Adipose tissue (tissue), 3 donors: Measurements from ENCODE around the gene GIT2. TPM values are rescaled to one million over a fixed set of nuclear protein-coding genes. Genes with fewer than 3 reads are reported as not detected.

Experiments used
- H3K27ac ChIP-seq: one replicate; pipeline ENCODE4 v1.5.1; 2013; ENCODE audit warnings: low read depth, low read length
- WGBS, 3 donors: extraction: QIAGEN DNeasy Blood & Tissue Kit; methylation state at CpG; one replicate each; pipeline ENCODE4 v1.1.7; 2013; 5-methylcytosine and 5-hydroxymethylcytosine counted together
- polyA plus RNA-seq, 3 donors: library from polyadenylated mRNA; stranded (reverse); fragments of 200-250 nt; gene quantifications; one replicate each; pipeline ENCODE4 v1.2.3, GENCODE V29; 2013
- donor health status: healthy with polysubstance abuse.
- donor health status: Bipolar disorder and iron deficiency.
- donor health status: healthy.

Gene GIT2
- polyA plus RNA-seq, 3 donors, result 13.9 to 15.4 (median 14.0) TPM

DNA sequence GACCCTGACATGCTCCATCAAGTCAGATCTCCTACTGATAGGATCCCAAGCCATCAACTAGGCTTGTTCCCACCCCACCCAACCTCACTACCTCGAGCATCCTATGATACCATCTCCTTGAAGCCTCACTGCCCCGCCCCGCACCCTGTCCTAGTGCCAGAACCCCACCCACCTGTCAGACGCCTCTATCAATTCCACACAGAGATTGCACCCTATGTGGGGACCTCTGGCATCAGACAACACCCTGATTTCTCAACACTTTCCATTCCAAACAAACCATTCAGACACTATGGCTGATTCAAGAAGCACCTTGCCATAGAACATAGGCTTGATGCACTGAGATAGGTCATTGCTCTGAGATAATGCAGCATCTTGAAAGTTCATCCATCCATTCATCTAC lies 112.7 kb downstream of the GIT2 start:
- no peak overlapping the region for H3K27ac ChIP-seq
- 63 to 74% (median 64%) methylated on average over 4 of the region's 4 CpGs for WGBS, 3 donors

DNA sequence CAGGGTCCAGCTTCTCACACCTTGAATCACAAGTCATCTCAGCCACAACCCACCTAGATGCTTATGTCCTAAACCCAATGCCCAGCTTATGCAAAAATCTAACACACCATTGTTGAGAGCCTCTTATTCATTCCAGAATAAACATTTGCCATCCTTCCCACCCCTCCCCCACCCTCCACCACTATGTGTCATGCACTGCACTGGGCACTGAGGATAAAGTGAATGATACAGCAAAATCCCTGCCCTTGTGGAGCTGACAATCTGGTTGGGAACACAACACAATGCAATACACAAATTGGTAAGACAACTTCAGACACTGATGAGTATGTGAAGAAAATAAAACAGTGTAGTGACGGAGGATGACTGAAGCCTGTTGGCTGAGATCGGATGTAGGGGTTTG lies 114.4 kb downstream of the GIT2 start:
- H3K27ac ChIP-seq, result no peak overlapping the region
- WGBS, 3 donors, result 83 to 94% (median 94%) methylated on average over 2 of the region's 2 CpGs

DNA sequence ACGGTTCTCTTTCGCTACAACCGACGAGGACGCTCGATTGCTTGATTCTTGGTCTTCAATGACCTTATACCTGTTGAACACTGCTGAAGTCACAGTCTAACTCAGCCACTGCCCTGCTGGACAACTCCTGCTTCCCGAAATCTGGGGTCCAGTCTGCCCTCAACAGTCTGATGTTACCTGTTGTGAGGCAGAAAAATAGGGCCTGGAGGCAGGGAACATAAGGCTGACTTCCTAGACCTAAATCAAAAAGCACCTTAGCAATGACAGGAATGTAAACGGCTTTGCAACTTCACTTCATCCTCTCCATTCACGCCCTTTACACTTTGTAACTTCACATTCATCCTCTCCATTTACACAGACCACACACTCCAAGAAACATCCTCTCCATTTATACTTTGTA lies 115.2 kb downstream of the GIT2 start:
- 6 to 16% (median 10%) methylated on average over 9 of the region's 9 CpGs for WGBS, 3 donors
- H3K27ac ChIP-seq, result no peak overlapping the region

GRCh38 chr12:109880043-109880931 lies 115.9 kb downstream of the GIT2 start, which contains the start of gene GLTP:
TSS of gene GLTP (minus strand) at chr12:109880541. CDS start at chr12:109880374, 167 bp downstream.
- H3K27ac ChIP-seq, result no peak within 1 kb of the TSS
- 0 to 1% (median 1%) methylated on average over 58 to 92 of the region's 92 CpGs for WGBS, 3 donors

Other genes with a start within 250 kb of the GIT2 start
- gene TRPV4, start 163.0 kb downstream of the GIT2 start, polyA plus RNA-seq, result 1 to 10 TPM in 2 of 3 donors, under 1 TPM in 1; 0.70 to 1.4 (median 1.3) TPM
- 10 to 100 TPM; 12.3 to 33.6 (median 19.1) TPM for gene GLTP, start 115.8 kb downstream of the GIT2 start, polyA plus RNA-seq
- 1 to 10 TPM; 6.6 to 8.8 (median 8.0) TPM for gene TCHP, start 96.1 kb downstream of the GIT2 start, polyA plus RNA-seq
- gene ANKRD13A, start 3.1 kb upstream of the GIT2 start, polyA plus RNA-seq, result 10 to 100 TPM; 10.2 to 16.8 (median 12.7) TPM
- 10 to 100 TPM in 1 of 3 donors, 1 to 10 TPM in 2; 4.6 to 12.1 (median 8.3) TPM for gene C12orf76, start 52.2 kb upstream of the GIT2 start, polyA plus RNA-seq
- gene IFT81, start 128.0 kb upstream of the GIT2 start, polyA plus RNA-seq, result 1 to 10 TPM; 2.0 to 7.2 (median 2.7) TPM